GM12878 (cell line): ENCODE results near the gene IGLL1. TPM values are rescaled to one million over a fixed set of nuclear protein-coding genes. Genes with fewer than 3 reads are reported as not detected.

Experiments
- ATAC-seq: fragments of 200-7000 bp; cut with Tn5 transposase; 3 replicates; pipeline ENCODE4 v1.9.1; 2020; ENCODE audit warnings: mild to moderate bottlenecking, moderate library complexity
- BruUV-seq: library from RNA; stranded (reverse); fragments of 400-500 nt; replicated peaks from 2 replicates; lab custom pipeline; 2021; lab: Mats Ljungman, UMichigan
- CTCF ChIA-PET: fragments of 300-600 bp; sonication (Branson Sonifier 250); formaldehyde crosslinking; extraction: SDS; loops from one replicate; lab custom pipeline; 2021; ENCODE audit warnings: inconsistent platforms; lab: Yijun Ruan, JAX
- POLR2A ChIA-PET: fragments of 350-600 bp; formaldehyde crosslinking; extraction: SDS; loops from one replicate; lab custom pipeline; 2021; ENCODE audit warnings: inconsistent platforms; lab: Charles Lee
- RAD21 ChIA-PET: fragments of 300-600 bp; sonication (Branson Sonifier 250); formaldehyde crosslinking; loops from one replicate; lab custom pipeline; 2023; ENCODE audit warnings: antibody characterized with exemption; ENCODE audit not compliant: unreplicated experiment; lab: Charles Lee
- SMC1A ChIA-PET: fragments of 300-600 bp; sonication (Branson Sonifier 250); formaldehyde crosslinking; loops from one replicate; lab custom pipeline; 2023; ENCODE audit not compliant: unreplicated experiment, uncharacterized antibody; lab: Charles Lee
- DNase-seq: peaks from one replicate; pipeline ENCODE4 v3.0.0-alpha.2; 2011; ENCODE audit warnings: low read depth, low spot score
- FAIRE-seq: peaks from 3 replicates; lab custom pipeline; 2011; peaks lifted over from hg19 to GRCh38; lab: Jason Lieb, UNC
- H2AFZ ChIP-seq: 2 replicates; pipeline ENCODE4 v1.6.0; 2011; ENCODE audit warnings: low read depth, low read length, control low read depth; ENCODE audit not compliant: control insufficient read depth
- H3K27ac ChIP-seq: 2 replicates; pipeline ENCODE4 v1.5.1; 2011; ENCODE audit warnings: control low read depth; ENCODE audit not compliant: control insufficient read depth, insufficient read depth
- H3K27me3 ChIP-seq, 2 experiments: replicated peaks in 1 of 2; 2 replicates each; pipeline versions ENCODE4 v1.6.0 to v1.6.1; 2011; ENCODE audit warnings: low read length in 1 of 2; ENCODE audit not compliant: control insufficient read depth in 2 of 2, insufficient read depth in 2 of 2
- H3K36me3 ChIP-seq, 2 experiments: 2 replicates each; pipeline ENCODE4 v1.5.1; 2011; ENCODE audit warnings: low read length in 1 of 2; ENCODE audit not compliant: control insufficient read depth in 2 of 2, insufficient read depth in 2 of 2
- H3K4me1 ChIP-seq: 2 replicates; pipeline ENCODE4 v1.6.1; 2011; ENCODE audit warnings: mild to moderate bottlenecking, low read length, moderate library complexity, mixed read lengths; ENCODE audit not compliant: control insufficient read depth, insufficient read depth
- H3K4me2 ChIP-seq: 2 replicates; pipeline ENCODE4 v1.6.0; 2011; ENCODE audit warnings: control low read depth; ENCODE audit not compliant: control insufficient read depth, insufficient read depth
- H3K4me3 ChIP-seq: fragments of 200-600 bp; sonication (generic); 2 replicates; pipeline ENCODE4 v1.5.1; 2016
- H3K79me2 ChIP-seq: 2 replicates; pipeline ENCODE4 v1.6.0; 2011; ENCODE audit warnings: low read length; ENCODE audit not compliant: control insufficient read depth, insufficient read depth
- H3K9ac ChIP-seq: 2 replicates; pipeline ENCODE4 v1.8.0; 2011; ENCODE audit warnings: low read length, control low read depth, mixed read lengths; ENCODE audit not compliant: control insufficient read depth, insufficient read depth
- H3K9me3 ChIP-seq: replicated peaks from 3 replicates; pipeline ENCODE4 v1.5.1; 2011; ENCODE audit warnings: mild to moderate bottlenecking, low read length; ENCODE audit not compliant: control insufficient read depth, insufficient read depth
- H4K20me1 ChIP-seq: 2 replicates; pipeline ENCODE4 v1.6.0; 2011; ENCODE audit not compliant: control insufficient read depth, insufficient read depth
- ASH2L ChIP-seq: fragments of 300-600, 200-600 bp; sonication (generic); IDR thresholded peaks from 2 replicates; pipeline ENCODE4 v1.6.1; 2017; ENCODE audit warnings: low read depth, mild to moderate bottlenecking, borderline replicate concordance
- BMI1 ChIP-seq: fragments of 450-650 bp; IDR thresholded peaks from 2 replicates; pipeline ENCODE4 v1.6.1; 2016; ENCODE audit warnings: mild to moderate bottlenecking, moderate library complexity, borderline replicate concordance
- E4F1 ChIP-seq: fragments of 450-650 bp; IDR thresholded peaks from 2 replicates; pipeline ENCODE4 v1.6.1; 2018; ENCODE audit warnings: borderline replicate concordance, mild to moderate bottlenecking; ENCODE audit not compliant: partially characterized antibody
- HCFC1 ChIP-seq: fragments of 150-350 bp; IDR thresholded peaks from 2 replicates; pipeline ENCODE4 v1.6.1; 2014; ENCODE audit warnings: low read length
- NBN ChIP-seq: fragments of 450-650 bp; IDR thresholded peaks from 2 replicates; pipeline ENCODE4 v1.6.1; 2016
- PRDM15 ChIP-seq: fragments of 450-650 bp; formaldehyde crosslinking; IDR thresholded peaks from 2 replicates; pipeline ENCODE4 v1.4.0; 2020; ENCODE audit warnings: mild to moderate bottlenecking, moderate library complexity
- RAD51 ChIP-seq: fragments of 450-650 bp; IDR thresholded peaks from 2 replicates; pipeline ENCODE4 v1.6.1; 2016; ENCODE audit warnings: moderate library complexity, mild to moderate bottlenecking, inconsistent platforms
- ZBTB33 ChIP-seq: fragments of 450-650 bp; IDR thresholded peaks from 2 replicates; pipeline ENCODE4 v1.6.1; 2017; ENCODE audit warnings: mild to moderate bottlenecking
- ZZZ3 ChIP-seq: IDR thresholded peaks from 2 replicates; pipeline ENCODE4 v1.6.1; 2011; ENCODE audit warnings: low read depth; ENCODE audit not compliant: control insufficient read depth, insufficient read length
- WGBS: methylation state at CpG from one replicate; pipeline ENCODE4 v1.1.6; 2016; ENCODE audit warnings: low lambda C conversion rate; ENCODE audit not compliant: insufficient replicate concordance, insufficient coverage; ENCODE audit errors: missing lambda C conversion rate; 5-methylcytosine and 5-hydroxymethylcytosine counted together
- in situ Hi-C: fragments of 300-500 bp; cut with MboI; formaldehyde crosslinking; loops from 9 replicates; pipeline ENCODE4 v1.14.3; 2018; ENCODE audit warnings: mixed read lengths
- intact Hi-C: fragments of 100-400 bp; cut with micrococcal nuclease; formaldehyde crosslinking; loops from one replicate; pipeline ENCODE4 v1.14.2; 2022; ENCODE audit not compliant: unreplicated experiment
- polyA plus RNA-seq, 11 experiments: library from polyadenylated mRNA; depleted of rRNA in 4 of 11; unstranded in 6 of 11; stranded (reverse) in 5 of 11; fragments of >200 nt; fragmentation: Nextera tagmentation in 4 of 11; fragmentation: Illumina TruSeq in 1 of 11; extraction: Ambion mirVana in 4 of 11; extraction: Trizol in 1 of 11; gene quantifications; 1 replicate in 1 of 11; 2 replicates in 10 of 11; pipeline versions ENCODE4 v1.2.1 to v1.2.3, GENCODE V29; 2011 to 2016; ENCODE audit warnings: inconsistent platforms in 2 of 11, missing spikeins in 2 of 11, low read depth in 1 of 11
- total RNA-seq, 4 experiments: library from RNA; depleted of rRNA in 3 of 4; stranded (reverse); fragments of >200 nt in 3 of 4; fragmentation: Illumina TruSeq in 1 of 4; extraction: Trizol in 1 of 4; gene quantifications; 2 replicates each; pipeline versions ENCODE4 v1.2.1 to v1.2.3, GENCODE V29; 2013 to 2021

IGLL1 gene
- total and polyA plus RNA-seq, 10 of the 15 experiments (the other 5 are each of a cell fraction or from before 2014, with no cell fraction given), result not detected

GRCh38 chr22:23550049-23550650 is 29.9 kb downstream of the IGLL1 start:
- ChIA-PET POLR2A (no interaction called here), SMC1A (no interaction called here), RAD21 (no interaction called here), CTCF (no interaction called here)
- Histone ChIP-seq H3K4me3 (no peak overlapping the region), H4K20me1 (no peaks in the 10 kb centered on the region), H3K4me1 (no peaks in the 10 kb centered on the region), H3K9ac (no peak overlapping the region), H3K79me2 (no peaks in the 10 kb centered on the region), H3K36me3 (no peaks in the 10 kb centered on the region), H2AFZ (no peak overlapping the region), H3K9me3 (no peaks in the 10 kb centered on the region; the same call in 2 of the 3 replicates), H3K4me2 (no peak overlapping the region), H3K27me3 (no peaks in the 10 kb centered on the region; a peak in 1 of 4 replicates), H3K27ac (no peak overlapping the region)
- ATAC-seq, result no peak
- BruUV-seq, result no TSS peak
- 14% methylated on average over 4 of the region's 4 CpGs for WGBS
- no peak for TF ChIP-seq NBN
- FAIRE-seq, result no peak
- no peak for DNase-seq
- in situ Hi-C loops (no loop called here), intact Hi-C loops (no loop called here)

- in situ Hi-C loops (loop anchor here (5.0 kb wide), 1 partner anchor 298 kb away; no protein-coding TSS in a partner anchor), intact Hi-C loops (no loop called here)
- POLR2A ChIA-PET, result no interaction called here
- ATAC-seq, result no peak
- Histone ChIP-seq H3K79me2 (no peaks in the 10 kb centered on the region), H3K27ac (no peak overlapping the region), H3K9ac (no peak overlapping the region), H3K9me3 (no peaks in the 10 kb centered on the region; the same call in 2 of the 3 replicates), H2AFZ (no peak overlapping the region), H3K4me3 (no peak overlapping the region), H3K27me3 (no peaks in the 10 kb centered on the region; a peak in 1 of 4 replicates), H3K4me1 (no peaks in the 10 kb centered on the region), H3K36me3 (no peaks in the 10 kb centered on the region), H3K4me2 (no peak overlapping the region), H4K20me1 (no peaks in the 10 kb centered on the region)
- CTCF ChIA-PET, result no interaction called here
- WGBS, result 38% methylated on average over 4 of the region's 5 CpGs
- DNase-seq, result no peak
- SMC1A ChIA-PET, result no interaction called here
- no TSS peak for BruUV-seq
- RAD21 ChIA-PET, result no interaction called here
- no peak for FAIRE-seq
- TF ChIP-seq BMI1, result no peak
- no peak for TF ChIP-seq E4F1
- TF ChIP-seq ZZZ3, result no peak
- TF ChIP-seq ZBTB33, result no peak
- no peak for TF ChIP-seq RAD51
- no peak for TF ChIP-seq ASH2L
- TF ChIP-seq HCFC1, result no peak
- no peak for TF ChIP-seq PRDM15
Measured at GRCh38 chr22:23549198-23549595, 30.9 kb downstream of the IGLL1 start.
